ENCODE measurements around the gene NAA60.

DNA sequence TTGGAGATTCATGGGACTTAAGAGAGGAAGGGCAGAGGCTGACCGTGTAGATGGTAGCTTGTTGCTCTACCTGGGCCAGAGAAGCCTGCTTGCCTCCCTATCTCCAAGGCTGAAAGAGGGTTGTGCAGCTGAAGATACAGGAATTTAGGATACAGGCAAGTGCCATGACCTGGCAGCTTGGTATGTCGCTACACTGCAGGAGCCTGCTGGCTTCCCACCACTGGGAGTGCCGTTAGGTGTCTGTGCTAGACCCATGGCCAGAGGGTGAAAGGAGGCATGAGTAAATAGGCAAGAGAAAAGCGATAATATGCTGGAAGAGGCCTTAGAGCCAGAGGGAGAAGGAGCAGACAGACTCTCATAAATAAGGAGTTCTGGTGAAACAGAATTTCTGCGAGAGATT, 10.6 kb downstream of the NAA60 start:
- TF ChIP-seq, protein P1, sequence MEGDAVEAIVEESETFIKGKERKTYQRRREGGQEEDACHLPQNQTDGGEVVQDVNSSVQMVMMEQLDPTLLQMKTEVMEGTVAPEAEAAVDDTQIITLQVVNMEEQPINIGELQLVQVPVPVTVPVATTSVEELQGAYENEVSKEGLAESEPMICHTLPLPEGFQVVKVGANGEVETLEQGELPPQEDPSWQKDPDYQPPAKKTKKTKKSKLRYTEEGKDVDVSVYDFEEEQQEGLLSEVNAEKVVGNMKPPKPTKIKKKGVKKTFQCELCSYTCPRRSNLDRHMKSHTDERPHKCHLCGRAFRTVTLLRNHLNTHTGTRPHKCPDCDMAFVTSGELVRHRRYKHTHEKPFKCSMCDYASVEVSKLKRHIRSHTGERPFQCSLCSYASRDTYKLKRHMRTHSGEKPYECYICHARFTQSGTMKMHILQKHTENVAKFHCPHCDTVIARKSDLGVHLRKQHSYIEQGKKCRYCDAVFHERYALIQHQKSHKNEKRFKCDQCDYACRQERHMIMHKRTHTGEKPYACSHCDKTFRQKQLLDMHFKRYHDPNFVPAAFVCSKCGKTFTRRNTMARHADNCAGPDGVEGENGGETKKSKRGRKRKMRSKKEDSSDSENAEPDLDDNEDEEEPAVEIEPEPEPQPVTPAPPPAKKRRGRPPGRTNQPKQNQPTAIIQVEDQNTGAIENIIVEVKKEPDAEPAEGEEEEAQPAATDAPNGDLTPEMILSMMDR (IDR thresholded peaks at IDR 0.05): no peak
- no peak for TF ChIP-seq EP300 (IDR thresholded peaks at IDR 0.05)
